Neural crest cell (in vitro differentiated cells): Measurements from ENCODE around the gene HDGFL3. TPM values are rescaled to one million over a fixed set of nuclear protein-coding genes. Genes with fewer than 3 reads are reported as not detected.

Experiments used
- DNase-seq: peaks from one replicate; pipeline ENCODE4 v3.0.0; 2021; ENCODE audit warnings: low read depth, mixed read lengths, low spot score
- H3K27ac Mint-ChIP-seq: one replicate; pipeline ENCODE4 v1.8.0; 2021; ENCODE audit warnings: mild to moderate bottlenecking, mixed read lengths; ENCODE audit not compliant: unreplicated experiment
- H3K27me3 Mint-ChIP-seq: 2 replicates; pipeline ENCODE4 v1.8.0; 2021; ENCODE audit warnings: low read depth, mild to moderate bottlenecking, mixed read lengths
- H3K36me3 Mint-ChIP-seq: 2 replicates; pipeline ENCODE4 v1.8.0; 2021; ENCODE audit warnings: low read depth, mild to moderate bottlenecking, mixed read lengths
- H3K4me1 Mint-ChIP-seq: 2 replicates; pipeline ENCODE4 v1.8.0; 2021; ENCODE audit warnings: mixed read lengths
- H3K4me3 Mint-ChIP-seq: one replicate; pipeline ENCODE4 v1.8.0; 2021; ENCODE audit warnings: mild to moderate bottlenecking, mixed read lengths
- H3K9me3 Mint-ChIP-seq: 2 replicates; pipeline ENCODE4 v1.8.0; 2021; ENCODE audit warnings: mixed read lengths
- long read RNA-seq: library from polyadenylated mRNA; unstranded; transcript quantifications from one replicate; pipeline ENCODE4 v2.0.0, GENCODE V29; 2020
- total RNA-seq: library from RNA; stranded (reverse); gene quantifications from 2 replicates; pipeline ENCODE4 v1.2.1, GENCODE V29; 2021
- TF ChIP-seq, protein P1 (sequence below): fragments of 200-600 bp; sonication (generic); conservative IDR thresholded peaks from 2 replicates; pipeline ENCODE4 v1.5.0; 2021; ENCODE audit warnings: antibody characterized with exemption, mild to moderate bottlenecking

Gene HDGFL3
- 127 and 130 TPM in 2 replicates for total RNA-seq
- long read RNA-seq, full-length matches to known transcripts = 24 of 73 reads
- long read RNA-seq, partial matches to known transcripts = 45 of 73 reads
- long read RNA-seq, other reads (novel, unspliced or antisense) = 4 of 73 reads

DNA sequence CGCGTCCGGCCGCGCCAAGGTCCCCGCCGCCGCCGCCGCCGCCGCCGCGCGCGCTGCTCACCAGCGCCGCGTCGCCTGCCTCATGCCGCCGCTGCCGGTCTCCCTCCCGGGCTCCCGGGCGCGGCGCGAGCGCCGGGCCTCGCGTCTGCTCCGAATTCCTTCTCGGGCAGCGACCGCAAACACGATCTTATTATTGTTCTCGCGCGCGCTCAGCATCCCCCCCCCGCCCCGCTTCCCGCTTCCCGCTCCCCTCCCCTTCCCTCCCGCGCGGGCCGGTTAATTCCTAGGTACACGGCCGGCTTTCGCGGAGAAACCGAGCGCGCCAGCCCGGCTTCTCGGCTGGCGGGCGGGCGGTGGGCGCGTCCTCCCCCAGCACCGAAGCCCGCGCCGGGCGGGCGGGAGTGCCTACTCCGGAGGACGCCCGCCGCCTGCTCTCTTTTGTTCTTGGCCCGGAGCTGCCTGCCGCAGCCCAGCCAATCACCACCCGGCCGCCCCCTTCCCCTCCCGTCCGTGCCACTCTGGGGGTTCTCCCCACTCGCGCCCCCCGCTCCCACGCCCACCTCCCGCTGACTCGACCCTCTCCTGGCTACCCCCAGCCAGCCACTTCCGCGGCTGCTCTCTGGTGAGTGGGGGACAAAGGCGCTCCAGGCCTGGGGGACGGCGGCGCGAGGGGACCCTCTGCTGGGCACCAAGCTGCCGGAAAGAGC lies at the start of gene HDGFL3:
Gene HDGFL3, minus strand, starts transcription at position 164 of the 707 bp plus-strand sequence. CDS start 409 bp downstream, outside the sequence.
- Mint-ChIP-seq H3K4me1 (peaks cover 36% of the 10 kb centered on the region), H3K36me3 (no peaks in the 10 kb centered on the region), H3K4me3 (peak within 1 kb of the TSS; percentile 100), H3K9me3 (no peaks in the 10 kb centered on the region), H3K27me3 (no peaks in the 10 kb centered on the region), H3K27ac (peak within 1 kb of the TSS; percentile 95)
- DNase-seq = peak; percentile 60
- TF ChIP-seq, protein P1, sequence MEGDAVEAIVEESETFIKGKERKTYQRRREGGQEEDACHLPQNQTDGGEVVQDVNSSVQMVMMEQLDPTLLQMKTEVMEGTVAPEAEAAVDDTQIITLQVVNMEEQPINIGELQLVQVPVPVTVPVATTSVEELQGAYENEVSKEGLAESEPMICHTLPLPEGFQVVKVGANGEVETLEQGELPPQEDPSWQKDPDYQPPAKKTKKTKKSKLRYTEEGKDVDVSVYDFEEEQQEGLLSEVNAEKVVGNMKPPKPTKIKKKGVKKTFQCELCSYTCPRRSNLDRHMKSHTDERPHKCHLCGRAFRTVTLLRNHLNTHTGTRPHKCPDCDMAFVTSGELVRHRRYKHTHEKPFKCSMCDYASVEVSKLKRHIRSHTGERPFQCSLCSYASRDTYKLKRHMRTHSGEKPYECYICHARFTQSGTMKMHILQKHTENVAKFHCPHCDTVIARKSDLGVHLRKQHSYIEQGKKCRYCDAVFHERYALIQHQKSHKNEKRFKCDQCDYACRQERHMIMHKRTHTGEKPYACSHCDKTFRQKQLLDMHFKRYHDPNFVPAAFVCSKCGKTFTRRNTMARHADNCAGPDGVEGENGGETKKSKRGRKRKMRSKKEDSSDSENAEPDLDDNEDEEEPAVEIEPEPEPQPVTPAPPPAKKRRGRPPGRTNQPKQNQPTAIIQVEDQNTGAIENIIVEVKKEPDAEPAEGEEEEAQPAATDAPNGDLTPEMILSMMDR = peak; percentile 35

DNA sequence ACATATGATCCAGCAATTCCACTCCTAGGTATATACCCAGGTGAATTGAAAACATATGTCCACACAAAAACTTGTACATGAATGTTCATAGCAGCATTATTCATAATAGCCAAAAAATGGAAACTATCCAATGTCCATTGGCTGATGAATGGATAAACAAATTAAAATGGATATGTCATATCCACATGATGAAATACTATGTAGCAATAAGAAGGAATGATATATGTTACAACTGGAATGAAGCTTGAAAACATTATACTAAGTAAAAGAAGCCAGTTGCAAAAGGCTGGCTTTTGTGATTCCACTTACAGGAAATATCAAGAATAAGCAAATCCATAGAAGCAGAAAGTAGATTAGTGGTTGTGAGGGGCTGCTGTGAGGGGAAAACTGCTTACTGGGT lies 43.2 kb upstream of the HDGFL3 start:
- no peaks in the 10 kb centered on the region for H3K36me3 Mint-ChIP-seq
- no peak overlapping the region for H3K27ac Mint-ChIP-seq
- DNase-seq = no peak
- no peaks in the 10 kb centered on the region for H3K4me1 Mint-ChIP-seq
- TF ChIP-seq, protein P1 = no peak
- H3K4me3 Mint-ChIP-seq = no peak overlapping the region
- peaks cover 30% of the 10 kb centered on the region for H3K27me3 Mint-ChIP-seq
- H3K9me3 Mint-ChIP-seq = no peaks in the 10 kb centered on the region

DNA sequence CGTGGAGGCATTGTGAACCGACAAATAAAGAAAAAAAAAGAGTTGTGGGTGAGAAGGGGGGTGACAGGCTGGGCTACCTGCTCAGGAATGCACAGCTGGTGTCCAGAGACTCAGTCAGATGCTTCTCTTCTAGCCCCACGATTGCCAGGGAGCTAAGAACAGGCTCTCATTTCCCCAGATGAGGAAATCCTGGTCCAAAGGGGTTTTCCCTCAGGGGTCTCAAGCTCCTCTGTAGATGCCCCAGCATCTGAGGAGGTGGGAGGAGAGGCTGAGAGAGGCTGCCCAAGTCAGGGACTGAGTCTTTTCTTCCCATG lies 41.4 kb upstream of the HDGFL3 start:
- no peak for DNase-seq

DNA sequence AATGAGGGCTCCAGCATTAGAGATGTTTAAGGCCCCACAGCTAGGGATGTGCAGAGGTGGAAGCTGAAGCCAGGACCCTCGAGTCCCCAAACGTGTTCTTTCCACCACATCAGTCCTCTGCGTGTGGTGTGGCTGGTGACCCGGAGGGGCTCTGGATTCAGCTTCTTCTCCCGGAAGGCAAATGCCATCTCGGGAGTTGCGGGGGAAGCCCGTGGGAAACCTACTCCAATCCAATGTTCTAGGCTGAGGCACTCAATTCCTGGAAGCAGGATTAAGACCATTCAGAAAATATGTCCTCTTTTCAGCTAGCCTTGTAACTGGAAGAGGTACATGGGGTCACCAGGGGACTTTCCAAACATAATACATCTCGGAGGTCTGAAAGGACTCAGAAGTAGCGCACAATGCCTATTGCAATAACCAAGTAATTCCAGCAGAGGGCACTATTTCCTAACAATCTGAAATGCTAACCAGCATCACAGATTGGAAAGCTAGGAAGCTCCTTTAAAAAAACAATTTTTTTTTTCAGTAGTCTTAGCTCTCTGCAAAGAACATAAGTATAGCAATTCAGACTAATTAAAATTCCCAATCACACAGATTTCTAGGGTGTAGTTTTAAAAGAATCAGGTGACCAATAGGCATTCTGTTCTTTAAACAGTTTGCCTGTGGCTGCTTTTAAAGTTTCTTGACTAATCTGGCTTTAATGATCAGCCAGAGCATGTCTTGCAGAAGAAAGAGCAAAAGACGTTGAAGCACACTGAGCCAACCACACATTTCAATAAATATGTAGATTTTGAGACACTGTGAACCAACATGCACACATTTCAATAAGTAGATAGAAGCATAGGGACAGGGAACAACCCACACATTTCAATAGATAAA lies 40.8 kb upstream of the HDGFL3 start:
- H3K27me3 Mint-ChIP-seq = peaks cover 46% of the 10 kb centered on the region
- TF ChIP-seq, protein P1 = peak; percentile 94
- peak; percentile 57 for DNase-seq
- no peak overlapping the region for H3K27ac Mint-ChIP-seq
- H3K4me1 Mint-ChIP-seq = no peaks in the 10 kb centered on the region
- peaks cover 8% of the 10 kb centered on the region for H3K9me3 Mint-ChIP-seq
- H3K4me3 Mint-ChIP-seq = no peak overlapping the region
- no peaks in the 10 kb centered on the region for H3K36me3 Mint-ChIP-seq

More for the DNA sequence above, 41.4 kb upstream of the HDGFL3 start:
- TF ChIP-seq, protein P1 = no peak
- no peak overlapping the region for H3K4me3 Mint-ChIP-seq
- peaks cover 8% of the 10 kb centered on the region for H3K9me3 Mint-ChIP-seq
- peaks cover 46% of the 10 kb centered on the region for H3K27me3 Mint-ChIP-seq
- no peak overlapping the region for H3K27ac Mint-ChIP-seq
- no peaks in the 10 kb centered on the region for H3K36me3 Mint-ChIP-seq
- no peaks in the 10 kb centered on the region for H3K4me1 Mint-ChIP-seq

DNA sequence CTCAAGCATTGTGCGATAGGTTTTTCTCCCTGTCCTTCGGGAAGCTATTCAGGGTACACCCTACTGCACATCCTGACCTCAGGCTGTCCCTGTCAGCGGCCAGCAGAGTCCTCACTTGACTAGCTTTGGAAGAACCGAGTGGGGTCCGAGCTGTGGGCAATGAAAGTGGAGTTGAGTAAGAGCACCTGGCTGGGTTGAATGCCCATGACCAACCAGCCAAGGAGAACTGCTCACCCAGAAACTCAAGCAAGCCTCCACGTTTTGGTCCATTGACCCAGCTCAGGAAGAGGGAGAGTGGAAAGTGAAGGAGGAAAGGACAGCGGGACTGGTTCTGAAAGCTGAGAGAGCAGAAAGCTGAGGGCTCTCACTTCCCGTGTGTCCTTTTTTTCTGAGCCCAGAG lies 36.0 kb upstream of the HDGFL3 start:
- Mint-ChIP-seq H3K4me1 (no peaks in the 10 kb centered on the region), H3K27me3 (peaks cover 51% of the 10 kb centered on the region), H3K9me3 (peaks cover 25% of the 10 kb centered on the region), H3K36me3 (peaks cover 3% of the 10 kb centered on the region), H3K4me3 (no peak overlapping the region), H3K27ac (no peak overlapping the region)
- DNase-seq = no peak
- TF ChIP-seq, protein P1 = no peak
